Right cardiac atrium (tissue), 5 donors: ENCODE results near the gene IGSF8. TPM values are rescaled to one million over a fixed set of nuclear protein-coding genes. Genes with fewer than 3 reads are reported as not detected.

Experiments used
- ATAC-seq, 2 donors: fragments of 200-7000 bp; cut with Tn5 transposase; one replicate each; pipeline versions ENCODE4 v1.8.0 to v1.9.1; 2020; ENCODE audit warnings: moderate library complexity in 2 of 2, mild to moderate bottlenecking in 1 of 2
- DNase-seq, 3 donors: peaks; one replicate each; pipeline ENCODE4 v3.0.0-alpha.2; 2020
- H3K27ac ChIP-seq: one replicate; pipeline ENCODE4 v1.5.1; 2013; ENCODE audit warnings: mild to moderate bottlenecking, low read length, control low read depth, moderate library complexity
- H3K27me3 ChIP-seq: one replicate; pipeline ENCODE4 v1.6.1; 2013; ENCODE audit not compliant: control insufficient read depth, insufficient read depth
- H3K4me1 ChIP-seq: one replicate; pipeline ENCODE4 v1.6.1; 2013; ENCODE audit warnings: low read length; ENCODE audit not compliant: control insufficient read depth, insufficient read depth
- H3K4me3 ChIP-seq: one replicate; pipeline ENCODE4 v1.5.1; 2013; ENCODE audit warnings: low read length, control low read depth
- H3K9me3 ChIP-seq: one replicate; pipeline ENCODE4 v1.6.1; 2013; ENCODE audit warnings: low read length; ENCODE audit not compliant: control insufficient read depth
- WGBS: extraction: QIAGEN DNeasy Blood & Tissue Kit; methylation state at CpG from one replicate; pipeline ENCODE4 v1.1.7; 2013; 5-methylcytosine and 5-hydroxymethylcytosine counted together
- intact Hi-C, 4 donors: fragments of 100-400 bp; cut with DNase I; formaldehyde crosslinking; loops; one replicate each; pipeline versions ENCODE4 v1.11.0 to v1.14.0; 2022 to 2023
- polyA plus RNA-seq: library from polyadenylated mRNA; stranded (reverse); fragments of 200-250 nt; gene quantifications from one replicate; pipeline ENCODE4 v1.2.3, GENCODE V29; 2013
- total RNA-seq, 4 donors: library from RNA; stranded (reverse); fragmentation: NEBNext Ultra II Directional; extraction: Animal tissue kit (Norgen Biotek cat#: 25700); gene quantifications; one replicate each; pipeline ENCODE4 v1.2.1, GENCODE V29; 2021
- donor health status: healthy with polysubstance abuse.
- donor health status: DM: no; HTN: yes; CAD: no.
- donor health status: DM: no; HTN: no; CAD: no.
- donor health status: DM: no; HTN: yes; CAD: no; lungs with severe emphysema.
- donor health status: DM: yes; HTN: yes; CAD: no.

The IGSF8 gene
- total and polyA plus RNA-seq, 5 donors, result 18.2 to 24.2 (median 18.8) TPM

- Histone ChIP-seq H3K4me1 (peaks cover 2% of the 10 kb centered on the region), H3K9me3 (no peaks in the 10 kb centered on the region), H3K4me3 (no peak overlapping the region), H3K27me3 (no peaks in the 10 kb centered on the region), H3K27ac (no peak overlapping the region)
- DNase-seq (no peak), ATAC-seq (no peak)
- WGBS, result 94% methylated on average over 4 of the region's 4 CpGs
- intact Hi-C loops, result loop anchor here in 1 of 4 donors (10.0 kb wide), 1 partner anchor 279 kb away; no protein-coding TSS in a partner anchor
Measured at GRCh38 chr1:160095382-160096105, 2.9 kb downstream of the IGSF8 start.

DNA sequence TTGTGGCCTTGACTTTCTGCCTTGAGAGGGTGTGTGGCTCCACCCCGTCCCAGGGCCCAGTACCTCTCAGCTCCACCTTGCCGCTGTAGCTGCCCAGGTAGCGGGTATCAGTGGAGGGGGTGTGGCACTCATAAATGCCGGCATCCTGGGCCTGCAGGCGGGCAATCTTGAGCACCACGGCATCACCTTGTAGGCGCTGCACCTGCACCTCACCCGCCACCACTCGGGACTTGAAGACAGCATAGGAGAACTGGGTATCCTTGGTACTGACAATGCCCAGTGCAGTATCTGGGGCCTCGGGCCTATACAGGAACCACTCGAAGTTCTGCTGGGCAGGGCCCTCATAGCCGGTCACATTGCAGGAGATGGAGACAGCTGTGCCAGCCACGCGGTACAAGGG lies 3.6 kb downstream of the IGSF8 start:
- no peaks in the 10 kb centered on the region for H3K27me3 ChIP-seq
- peaks cover 2% of the 10 kb centered on the region for H3K4me1 ChIP-seq
- H3K27ac ChIP-seq, result no peak overlapping the region
- ATAC-seq, result no peak
- no peak overlapping the region for H3K4me3 ChIP-seq
- 95% methylated on average over 14 of the region's 14 CpGs for WGBS
- intact Hi-C loops, result loop anchor here in 1 of 4 donors (10.0 kb wide), 1 partner anchor 280 kb away; no protein-coding TSS in a partner anchor
- no peak for DNase-seq
- H3K9me3 ChIP-seq, result no peaks in the 10 kb centered on the region

- intact Hi-C loops, result loop anchor here in 1 of 4 donors (10.0 kb wide), 1 partner anchor 281 kb away; no protein-coding TSS in a partner anchor
- 83% methylated on average over 4 of the region's 4 CpGs for WGBS
- Histone ChIP-seq H3K4me1 (peaks cover 2% of the 10 kb centered on the region), H3K27ac (no peak overlapping the region), H3K27me3 (no peaks in the 10 kb centered on the region), H3K4me3 (no peak overlapping the region), H3K9me3 (no peaks in the 10 kb centered on the region)
- ATAC-seq, result no peak
- no peak for DNase-seq
Measured at GRCh38 chr1:160094291-160094625, 4.2 kb downstream of the IGSF8 start.

GRCh38 chr1:160093624-160094290 lies 4.7 kb downstream of the IGSF8 start:
- no peak for DNase-seq
- H3K27me3 ChIP-seq, result no peaks in the 10 kb centered on the region

DNA sequence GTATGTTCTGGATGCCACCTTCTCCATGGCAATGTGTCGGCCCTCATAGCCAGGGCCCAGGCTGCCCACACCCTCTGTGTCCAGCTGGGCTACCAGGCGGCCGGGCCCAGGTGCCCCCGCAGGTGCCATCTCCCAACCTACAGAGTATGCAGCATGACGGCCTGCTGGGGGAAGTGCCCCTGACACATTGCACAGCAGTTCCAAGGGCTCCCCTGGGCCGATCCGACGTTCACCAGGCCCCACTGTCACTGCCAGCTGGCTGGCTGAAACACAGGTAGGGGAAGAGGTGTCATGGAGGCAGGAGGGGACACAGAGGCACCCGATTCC lies 5.4 kb downstream of the IGSF8 start:
- intact Hi-C loops, result loop anchor here in 1 of 4 donors (10.0 kb wide), 1 partner anchor 282 kb away; no protein-coding TSS in a partner anchor
- Histone ChIP-seq H3K27ac (no peak overlapping the region), H3K9me3 (no peaks in the 10 kb centered on the region), H3K27me3 (no peaks in the 10 kb centered on the region), H3K4me1 (peaks cover 2% of the 10 kb centered on the region), H3K4me3 (no peak overlapping the region)
- DNase-seq (no peak), ATAC-seq (no peak)
- 79% methylated on average over 9 of the region's 9 CpGs for WGBS

More at GRCh38 chr1:160093624-160094290, 4.7 kb downstream of the IGSF8 start:
- Histone ChIP-seq H3K4me3 (no peak overlapping the region), H3K27ac (no peak overlapping the region), H3K9me3 (no peaks in the 10 kb centered on the region), H3K4me1 (peaks cover 2% of the 10 kb centered on the region)
- intact Hi-C loops, result loop anchor here in 1 of 4 donors (10.0 kb wide), 1 partner anchor 281 kb away; no protein-coding TSS in a partner anchor
- WGBS, result 87% methylated on average over 21 of the region's 21 CpGs
- ATAC-seq, result no peak

DNA sequence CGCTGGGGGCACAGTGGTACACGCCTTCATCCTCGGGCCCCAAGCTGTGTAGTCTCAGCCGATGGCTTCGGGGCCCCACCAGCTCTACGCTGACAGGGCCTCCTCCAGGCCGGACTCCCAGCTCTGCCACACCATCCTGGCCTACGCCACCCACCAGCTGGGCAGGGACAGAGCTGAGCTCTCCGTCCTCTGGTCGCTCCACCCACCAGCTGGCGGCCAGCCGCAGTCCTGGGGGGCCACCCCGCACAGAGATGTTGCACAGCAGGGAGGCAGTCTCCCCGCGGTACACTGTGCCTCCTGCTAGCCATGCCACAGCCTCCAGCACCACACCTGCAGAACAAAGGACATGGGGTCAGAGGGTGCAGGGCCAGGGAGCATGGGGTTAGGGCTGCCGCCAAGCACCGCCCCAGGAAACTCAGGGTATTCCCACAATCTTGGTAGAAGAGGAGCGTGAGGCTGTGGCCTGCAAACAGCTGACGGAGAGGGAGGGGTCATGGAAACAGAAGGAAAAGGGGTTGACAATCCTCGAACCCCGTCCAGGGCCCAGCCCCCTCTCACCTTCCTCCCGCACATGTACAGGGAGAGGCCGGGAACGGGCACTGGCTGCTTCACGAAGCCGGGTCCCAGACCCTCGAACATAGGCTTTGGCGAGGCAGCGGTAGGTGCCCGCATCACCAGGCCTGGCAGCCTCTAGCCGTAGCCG lies 5.9 kb downstream of the IGSF8 start:
- ATAC-seq (no peak), DNase-seq (peak in 1 of 3 donors; percentile 50)
- no peaks in the 10 kb centered on the region for H3K27me3 ChIP-seq
- no peak overlapping the region for H3K27ac ChIP-seq
- intact Hi-C loops, result loop anchor here in 1 of 4 donors (10.0 kb wide), 1 partner anchor 282 kb away; no protein-coding TSS in a partner anchor
- WGBS, result 94% methylated on average over 32 of the region's 32 CpGs
- H3K9me3 ChIP-seq, result no peaks in the 10 kb centered on the region
- no peak overlapping the region for H3K4me3 ChIP-seq
- H3K4me1 ChIP-seq, result peaks cover 2% of the 10 kb centered on the region

DNA sequence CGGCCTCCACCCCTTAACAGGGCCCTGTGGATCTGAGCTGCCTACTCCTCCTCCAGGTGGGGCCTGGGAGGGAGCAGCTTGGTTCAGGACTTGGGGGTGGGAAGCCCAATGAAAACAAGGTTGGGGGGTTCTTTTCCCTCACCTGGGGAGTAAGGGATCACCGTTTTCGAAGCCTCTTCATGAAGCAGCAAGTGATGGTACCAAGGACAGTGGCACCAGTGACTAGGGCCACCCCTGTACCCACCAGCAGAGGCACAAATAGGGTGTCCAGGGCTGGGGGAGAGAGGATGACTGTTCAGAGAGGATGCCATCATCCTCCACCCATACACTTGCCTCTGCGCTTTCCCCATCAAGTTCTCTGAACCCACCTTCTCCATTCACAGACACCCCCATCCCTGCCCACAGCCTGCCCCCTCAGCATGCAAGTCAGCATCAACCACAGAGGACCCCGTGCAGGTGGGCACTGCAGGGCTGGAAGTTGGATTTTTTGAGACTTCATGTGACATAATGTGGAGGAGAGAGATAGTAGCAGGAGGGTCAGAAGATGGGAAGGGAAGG lies 6.7 kb downstream of the IGSF8 start:
- no peak for DNase-seq
- no peak overlapping the region for H3K27ac ChIP-seq
- intact Hi-C loops, result loop anchor here in 1 of 4 donors (10.0 kb wide), 1 partner anchor 283 kb away; no protein-coding TSS in a partner anchor
- no peaks in the 10 kb centered on the region for H3K4me1 ChIP-seq
- no peaks in the 10 kb centered on the region for H3K9me3 ChIP-seq
- ATAC-seq, result no peak
- no peak overlapping the region for H3K4me3 ChIP-seq
- H3K27me3 ChIP-seq, result no peaks in the 10 kb centered on the region
- 92% methylated on average over 5 of the region's 5 CpGs for WGBS

DNA sequence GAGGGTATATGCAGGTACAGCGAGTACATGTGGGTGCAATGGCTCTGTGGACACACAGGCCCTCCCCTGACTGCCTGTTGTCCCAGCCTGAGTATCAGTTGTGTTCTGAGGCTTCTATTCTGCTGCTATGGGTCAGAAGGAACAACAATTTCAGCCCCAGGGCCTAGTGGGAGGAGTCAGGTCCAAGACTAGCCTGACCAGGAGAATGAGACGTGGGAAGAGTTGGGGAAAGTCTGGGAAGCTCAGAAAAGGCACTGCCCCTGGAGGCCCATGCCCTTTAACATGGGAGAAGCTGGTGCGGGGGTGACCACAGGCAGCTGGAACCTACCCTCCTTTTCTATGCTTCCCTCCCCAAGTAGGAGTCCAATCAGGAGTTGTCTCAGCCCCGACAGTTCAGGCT lies 7.7 kb downstream of the IGSF8 start:
- intact Hi-C loops, result loop anchor here in 1 of 4 donors (10.0 kb wide), 1 partner anchor 284 kb away; no protein-coding TSS in a partner anchor
- no peak for DNase-seq
- H3K9me3 ChIP-seq, result no peaks in the 10 kb centered on the region
- WGBS, result 81% methylated on average over 4 of the region's 4 CpGs
- H3K4me3 ChIP-seq, result no peak overlapping the region
- H3K27me3 ChIP-seq, result no peaks in the 10 kb centered on the region
- H3K27ac ChIP-seq, result no peak overlapping the region
- ATAC-seq, result no peak
- H3K4me1 ChIP-seq, result no peaks in the 10 kb centered on the region

DNA sequence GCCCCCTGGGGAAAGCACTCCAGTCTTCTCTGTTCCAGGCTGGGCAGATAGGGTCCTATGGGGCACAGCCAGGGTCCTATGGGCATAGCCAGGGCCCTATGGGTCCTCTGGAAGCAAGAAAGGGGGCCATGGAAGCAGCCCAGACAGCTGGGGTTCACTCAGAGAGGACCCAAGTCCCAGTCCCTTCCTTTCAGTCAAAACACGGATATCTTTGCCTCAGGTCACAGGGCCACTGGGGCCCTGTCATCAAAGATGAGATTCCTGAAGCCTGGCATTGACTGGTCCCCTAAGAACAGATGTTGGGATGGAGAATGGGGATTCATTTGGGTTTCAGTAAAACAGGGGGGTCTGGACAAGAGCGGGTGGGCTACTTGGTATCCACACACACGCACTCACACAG lies 8.5 kb downstream of the IGSF8 start:
- ATAC-seq (no peak), DNase-seq (no peak)
- intact Hi-C loops, result loop anchor here in 2 of 4 donors (10.0 kb wide), 1 partner anchor 285 kb away; no protein-coding TSS in a partner anchor
- H3K9me3 ChIP-seq, result no peaks in the 10 kb centered on the region
- H3K27me3 ChIP-seq, result no peaks in the 10 kb centered on the region
- no peak overlapping the region for H3K27ac ChIP-seq
- 77% methylated on average over 3 of the region's 3 CpGs for WGBS
- no peak overlapping the region for H3K4me3 ChIP-seq
- no peaks in the 10 kb centered on the region for H3K4me1 ChIP-seq

DNA sequence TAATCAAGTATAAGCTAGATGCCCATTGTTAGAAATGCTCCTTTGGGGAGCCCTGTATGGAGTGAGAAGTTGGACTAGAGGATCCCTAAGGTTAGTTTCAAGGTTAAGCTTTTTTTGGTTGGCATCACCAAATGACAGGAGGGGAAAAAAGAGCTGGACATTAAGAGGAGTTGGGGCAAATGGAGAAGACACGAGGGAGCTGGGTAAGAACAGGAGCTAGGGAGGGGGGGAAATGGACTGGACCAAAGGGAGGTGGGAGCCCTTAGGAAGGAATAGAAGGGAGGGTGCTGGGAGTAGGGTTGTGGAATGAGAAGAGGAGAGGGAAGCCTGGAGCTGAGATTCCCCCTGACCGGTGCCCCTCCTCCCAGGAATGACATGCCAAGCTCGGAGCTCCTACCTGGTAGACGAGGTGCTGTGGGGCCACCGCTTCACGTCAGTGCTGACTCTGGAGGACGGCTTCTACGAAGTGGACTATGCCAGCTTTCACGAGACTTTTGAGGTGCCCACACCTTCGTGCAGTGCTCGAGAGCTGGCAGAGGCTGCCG lies 11.2 kb downstream of the IGSF8 start:
- 97% methylated on average over 12 of the region's 12 CpGs for WGBS
- intact Hi-C loops, result loop anchor here in 1 of 4 donors (10.0 kb wide), 1 partner anchor 288 kb away; no protein-coding TSS in a partner anchor

More for the DNA sequence above, 11.2 kb downstream of the IGSF8 start:
- H3K9me3 ChIP-seq, result no peaks in the 10 kb centered on the region
- no peak overlapping the region for H3K4me3 ChIP-seq
- H3K27me3 ChIP-seq, result no peaks in the 10 kb centered on the region
- ATAC-seq, result no peak
- no peaks in the 10 kb centered on the region for H3K4me1 ChIP-seq
- DNase-seq, result no peak
- no peak overlapping the region for H3K27ac ChIP-seq
